Prostate gland (tissue), 2 donors: ENCODE results near the gene RPS18.

Experiments
- POLR2A ChIP-seq: fragments of 450-650 bp; IDR thresholded peaks from one replicate; pipeline ENCODE4 v1.6.1; 2016; ENCODE audit warnings: antibody characterized with exemption, mild to moderate bottlenecking
- TF ChIP-seq, protein P1 (sequence below), 4 experiments: fragments of 200-600 bp in 2 of 4; fragments of 450-650 bp in 2 of 4; sonication (generic) in 2 of 4; IDR thresholded peaks; 1 replicate in 3 of 4; 2 replicates in 1 of 4; pipeline ENCODE4 v1.5.1; 2016 to 2019; ENCODE audit warnings: antibody characterized with exemption in 4 of 4, mild to moderate bottlenecking in 2 of 4, moderate library complexity in 2 of 4

DNA sequence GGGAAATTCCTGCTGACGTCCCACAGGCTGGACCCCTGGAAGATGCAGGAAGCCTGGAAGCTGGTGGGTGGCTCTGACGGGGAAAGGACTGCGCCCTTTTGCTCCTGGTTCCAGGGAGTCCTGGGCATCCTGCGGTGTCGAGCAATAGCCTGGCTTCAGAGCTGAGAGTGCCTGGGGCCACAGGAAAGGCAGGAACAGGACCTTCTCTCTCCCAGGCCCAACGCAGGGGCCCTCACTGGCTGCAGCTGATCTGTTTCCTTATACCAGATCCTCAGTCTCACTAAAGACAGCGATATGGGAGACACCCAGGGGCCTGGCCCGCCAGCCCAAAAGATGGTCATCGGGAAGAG lies 6.5 kb downstream of the RPS18 start:
- TF ChIP-seq, protein P1, sequence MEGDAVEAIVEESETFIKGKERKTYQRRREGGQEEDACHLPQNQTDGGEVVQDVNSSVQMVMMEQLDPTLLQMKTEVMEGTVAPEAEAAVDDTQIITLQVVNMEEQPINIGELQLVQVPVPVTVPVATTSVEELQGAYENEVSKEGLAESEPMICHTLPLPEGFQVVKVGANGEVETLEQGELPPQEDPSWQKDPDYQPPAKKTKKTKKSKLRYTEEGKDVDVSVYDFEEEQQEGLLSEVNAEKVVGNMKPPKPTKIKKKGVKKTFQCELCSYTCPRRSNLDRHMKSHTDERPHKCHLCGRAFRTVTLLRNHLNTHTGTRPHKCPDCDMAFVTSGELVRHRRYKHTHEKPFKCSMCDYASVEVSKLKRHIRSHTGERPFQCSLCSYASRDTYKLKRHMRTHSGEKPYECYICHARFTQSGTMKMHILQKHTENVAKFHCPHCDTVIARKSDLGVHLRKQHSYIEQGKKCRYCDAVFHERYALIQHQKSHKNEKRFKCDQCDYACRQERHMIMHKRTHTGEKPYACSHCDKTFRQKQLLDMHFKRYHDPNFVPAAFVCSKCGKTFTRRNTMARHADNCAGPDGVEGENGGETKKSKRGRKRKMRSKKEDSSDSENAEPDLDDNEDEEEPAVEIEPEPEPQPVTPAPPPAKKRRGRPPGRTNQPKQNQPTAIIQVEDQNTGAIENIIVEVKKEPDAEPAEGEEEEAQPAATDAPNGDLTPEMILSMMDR (IDR thresholded peaks at IDR 0.05), result no peak
- no peak for TF ChIP-seq POLR2A
